HEK293T (cell line): ENCODE results near the gene CDC34.

Experiments
- ELF4 ChIP-seq: fragments of 450-650 bp; IDR thresholded peaks from 2 replicates; pipeline ENCODE4 v1.6.1; 2017; ENCODE audit warnings: antibody characterized with exemption
- SP1 ChIP-seq: fragments of 450-650 bp; IDR thresholded peaks from 2 replicates; pipeline ENCODE4 v1.6.1; 2017
- SUZ12 ChIP-seq: fragments of 450-650 bp; IDR thresholded peaks from 2 replicates; pipeline ENCODE4 v1.6.1; 2016; ENCODE audit warnings: mild to moderate bottlenecking
- ZNF384 ChIP-seq: fragments of 450-650 bp; IDR thresholded peaks from 2 replicates; pipeline ENCODE4 v1.6.1; 2016

- TF ChIP-seq ELF4 (no peak), ZNF384 (no peak), SUZ12 (no peak), SP1 (no peak)
Measured at GRCh38 chr19:585551-586110, 54.1 kb downstream of the CDC34 start.
